Left kidney (tissue), 8 donors: ENCODE results near the gene PRKAA1. TPM values are rescaled to one million over a fixed set of nuclear protein-coding genes. Genes with fewer than 3 reads are reported as not detected.

Source experiments
- DNase-seq: peaks from one replicate; pipeline ENCODE4 v3.0.0-alpha.2; 2013
- long read RNA-seq, 8 donors: transcript quantifications; one replicate each; lab custom pipeline, GENCODE V29; 2026
- polyA plus RNA-seq: library from polyadenylated mRNA; unstranded; fragments of 120-200 nt; gene quantifications from one replicate; pipeline ENCODE4 v1.2.1, GENCODE V29; 2013; ENCODE audit not compliant: insufficient read length

PRKAA1 gene
- polyA plus RNA-seq, result 106 TPM
- long read RNA-seq, donor 1, full-length matches to known transcripts, result 18 of 18 reads
- long read RNA-seq, donor 1, partial matches to known transcripts, result 0 of 18 reads
- long read RNA-seq, donor 1, other reads (novel, unspliced or antisense), result 0 of 18 reads
- long read RNA-seq, donor 2, full-length matches to known transcripts, result 16 of 16 reads
- long read RNA-seq, donor 2, partial matches to known transcripts, result 0 of 16 reads
- long read RNA-seq, donor 2, other reads (novel, unspliced or antisense), result 0 of 16 reads
- long read RNA-seq, donor 3, full-length matches to known transcripts, result 12 of 12 reads
- long read RNA-seq, donor 3, partial matches to known transcripts, result 0 of 12 reads
- long read RNA-seq, donor 3, other reads (novel, unspliced or antisense), result 0 of 12 reads
- long read RNA-seq, donor 4, partial matches to known transcripts, result 0 of 1 reads
- long read RNA-seq, donor 4, other reads (novel, unspliced or antisense), result 0 of 1 reads
- long read RNA-seq, donor 5, full-length matches to known transcripts, result 18 of 23 reads
- long read RNA-seq, donor 5, partial matches to known transcripts, result 5 of 23 reads
- long read RNA-seq, donor 5, other reads (novel, unspliced or antisense), result 0 of 23 reads
- long read RNA-seq, donor 6, full-length matches to known transcripts, result 14 of 14 reads
- long read RNA-seq, donor 6, partial matches to known transcripts, result 0 of 14 reads
- long read RNA-seq, donor 6, other reads (novel, unspliced or antisense), result 0 of 14 reads
- long read RNA-seq, donor 7, full-length matches to known transcripts, result 22 of 22 reads
- long read RNA-seq, donor 7, partial matches to known transcripts, result 0 of 22 reads
- long read RNA-seq, donor 7, other reads (novel, unspliced or antisense), result 0 of 22 reads
- long read RNA-seq, donor 8, full-length matches to known transcripts, result 11 of 11 reads
- long read RNA-seq, donor 8, partial matches to known transcripts, result 0 of 11 reads
- long read RNA-seq, donor 8, other reads (novel, unspliced or antisense), result 0 of 11 reads

- DNase-seq, result peak; percentile 88
Measured at GRCh38 chr5:40798012-40798800, at the start of gene PRKAA1. PRKAA1 (minus strand) TSS chr5:40798374; CDS start chr5:40798189, 185 bp downstream.

- no peak for DNase-seq
Measured at GRCh38 chr5:40847525-40847924, 49.4 kb upstream of the PRKAA1 start.

- no peak for DNase-seq
Measured at GRCh38 chr5:40846371-40846770, 48.2 kb upstream of the PRKAA1 start.

- no peak for DNase-seq
Measured at GRCh38 chr5:40844565-40844964, 46.4 kb upstream of the PRKAA1 start.

- no peak for DNase-seq
Measured at GRCh38 chr5:40842351-40842750, 44.2 kb upstream of the PRKAA1 start.

- DNase-seq, result no peak
Measured at GRCh38 chr5:40841068-40841805, 43.1 kb upstream of the PRKAA1 start, which contains the start of gene CARD6. CARD6 (plus strand) TSS chr5:40841367; CDS start chr5:40841383, 16 bp downstream.

GRCh38 chr5:40838086-40838485 lies 39.9 kb upstream of the PRKAA1 start:
- no peak for DNase-seq

- DNase-seq, result peak; percentile 95
Measured at GRCh38 chr5:40834849-40835787, 36.9 kb upstream of the PRKAA1 start, which contains the start of gene RPL37. RPL37 (minus strand) TSS chr5:40835222; CDS start chr5:40835185, 37 bp downstream.

- DNase-seq, result no peak
Measured at GRCh38 chr5:40834391-40834848, 36.2 kb upstream of the PRKAA1 start.

- no peak for DNase-seq
Measured at GRCh38 chr5:40833712-40834229, 35.6 kb upstream of the PRKAA1 start.

GRCh38 chr5:40832345-40832744 lies 34.2 kb upstream of the PRKAA1 start:
- DNase-seq, result no peak

GRCh38 chr5:40831346-40832210 lies 33.4 kb upstream of the PRKAA1 start:
- no peak for DNase-seq

- no peak for DNase-seq
Measured at GRCh38 chr5:40829748-40830533, 31.8 kb upstream of the PRKAA1 start.

- no peak for DNase-seq
Measured at GRCh38 chr5:40828690-40829661, 30.8 kb upstream of the PRKAA1 start.

- DNase-seq, result no peak
Measured at GRCh38 chr5:40828021-40828631, 30.0 kb upstream of the PRKAA1 start.
